Effector CD4-positive, alpha-beta T cell (primary cell): ENCODE measurements around the gene FUT9. TPM values are rescaled to one million over a fixed set of nuclear protein-coding genes. Genes with fewer than 3 reads are reported as not detected.

Source experiments
- DNase-seq: peaks from one replicate; pipeline ENCODE4 v3.0.0-alpha.2; 2020
- total RNA-seq: gene quantifications from one replicate; lab custom pipeline; 2026; lab: John Stamatoyannopoulos, UW

Gene FUT9
- not detected for total RNA-seq

GRCh38 chr6:96015518-96016333 is at the start of gene FUT9:
Gene FUT9 (plus strand): TSS chr6:96015974. CDS start chr6:96203156, 187,182 bp downstream.
- DNase-seq = no peak

DNA sequence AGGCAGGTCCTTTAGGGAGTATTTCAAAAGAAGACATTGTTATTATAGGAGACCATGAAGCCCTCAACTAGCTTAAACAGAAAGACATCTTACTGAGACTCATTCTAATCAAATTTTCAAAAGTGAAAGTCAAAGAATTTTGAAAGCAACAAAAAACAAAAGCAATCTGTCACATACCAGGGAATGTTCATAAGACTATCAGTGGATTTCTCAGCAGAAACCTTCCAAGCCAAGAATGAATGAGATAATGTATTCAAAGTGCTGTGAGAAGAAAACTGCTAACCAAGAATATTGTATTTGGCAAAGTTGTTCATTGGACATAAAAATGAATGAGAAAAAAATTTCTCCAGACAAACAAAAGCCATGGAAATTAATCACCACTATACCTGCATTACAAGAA is 48.2 kb upstream of the FUT9 start:
- no peak for DNase-seq

DNA sequence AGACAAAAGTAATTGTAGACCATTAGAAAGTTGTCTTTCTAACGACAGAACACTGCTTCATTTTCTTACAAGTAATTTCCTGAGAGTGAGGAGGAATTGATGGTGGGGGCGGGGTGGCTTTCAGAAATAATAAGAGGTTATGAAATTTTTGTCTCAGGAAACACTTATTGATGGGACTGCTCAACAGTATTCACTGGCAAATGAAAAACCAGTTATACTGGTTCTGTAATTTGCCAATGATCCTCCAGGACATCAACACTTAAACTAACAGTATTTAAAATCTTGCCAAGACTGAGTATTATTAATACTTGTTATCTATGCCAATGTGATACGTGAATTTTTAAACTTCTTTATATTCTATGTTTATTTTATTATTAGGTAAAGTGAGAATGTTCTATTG is 41.8 kb upstream of the FUT9 start:
- DNase-seq = no peak

- DNase-seq = no peak
Observed at GRCh38 chr6:95978230-95978629, 37.5 kb upstream of the FUT9 start.

- DNase-seq = no peak
Observed at GRCh38 chr6:95991906-95992305, 23.9 kb upstream of the FUT9 start.

DNA sequence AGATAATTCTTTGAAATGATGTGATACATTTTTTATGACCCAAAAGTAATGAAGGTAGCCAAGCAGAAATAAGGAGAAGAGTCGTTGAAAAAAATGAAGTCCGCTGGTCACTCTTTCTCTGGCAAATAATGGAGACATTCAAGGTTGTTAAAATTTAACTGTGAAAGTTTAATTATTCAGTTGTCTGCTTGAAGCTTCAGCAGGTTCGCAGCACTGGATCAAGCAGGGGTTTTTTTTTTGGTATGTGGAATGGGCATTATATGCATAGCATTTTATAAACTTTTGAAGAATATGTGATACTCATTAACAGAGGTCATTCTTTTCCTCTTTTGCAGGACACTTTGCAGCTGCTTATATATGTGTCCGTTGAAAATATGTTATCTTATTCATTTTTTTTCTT is 21.6 kb upstream of the FUT9 start:
- DNase-seq = no peak

DNA sequence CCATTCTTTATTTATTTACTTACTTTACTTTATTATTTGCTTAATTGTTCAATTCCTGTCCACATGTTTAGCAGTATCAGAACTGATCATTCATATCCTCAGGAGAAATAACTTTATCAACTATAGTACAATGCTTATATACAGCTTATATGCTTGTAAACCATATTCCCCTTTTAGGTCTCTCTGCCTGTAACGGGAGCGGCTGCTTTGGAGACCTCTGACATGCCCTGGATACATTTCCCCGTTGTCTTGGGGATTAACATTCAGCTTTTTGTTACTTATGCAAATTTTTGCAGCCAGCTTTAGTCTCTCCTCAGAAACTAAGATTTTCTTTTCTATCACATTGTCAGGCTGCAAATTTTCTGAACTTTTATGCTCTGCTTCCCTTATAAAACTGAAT is 17.6 kb upstream of the FUT9 start:
- DNase-seq = no peak

- no peak for DNase-seq
Observed at GRCh38 chr6:96001891-96002575, 13.7 kb upstream of the FUT9 start.

DNA sequence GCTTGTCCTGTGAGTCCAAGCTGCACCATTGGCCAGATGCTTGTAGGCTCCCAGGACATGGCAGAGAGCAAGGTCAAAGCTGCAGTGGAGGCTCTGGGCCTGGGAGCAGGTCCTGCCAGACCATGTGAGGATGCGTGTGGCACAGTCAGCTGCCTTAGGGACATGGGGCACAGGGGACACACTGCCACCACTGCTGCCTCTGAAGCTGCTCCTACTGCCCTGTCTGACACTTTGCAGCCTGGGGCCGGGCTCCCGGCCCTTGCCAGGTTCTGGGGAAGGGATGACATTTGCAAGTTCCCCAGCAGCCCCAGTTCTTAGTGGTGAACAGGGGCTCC is 13.2 kb upstream of the FUT9 start:
- no peak for DNase-seq

GRCh38 chr6:96002912-96003311 is 12.9 kb upstream of the FUT9 start:
- no peak for DNase-seq

GRCh38 chr6:96007663-96008062 is 8.1 kb upstream of the FUT9 start:
- no peak for DNase-seq

- DNase-seq = no peak
Observed at GRCh38 chr6:96013531-96013930, 2.2 kb upstream of the FUT9 start.

DNA sequence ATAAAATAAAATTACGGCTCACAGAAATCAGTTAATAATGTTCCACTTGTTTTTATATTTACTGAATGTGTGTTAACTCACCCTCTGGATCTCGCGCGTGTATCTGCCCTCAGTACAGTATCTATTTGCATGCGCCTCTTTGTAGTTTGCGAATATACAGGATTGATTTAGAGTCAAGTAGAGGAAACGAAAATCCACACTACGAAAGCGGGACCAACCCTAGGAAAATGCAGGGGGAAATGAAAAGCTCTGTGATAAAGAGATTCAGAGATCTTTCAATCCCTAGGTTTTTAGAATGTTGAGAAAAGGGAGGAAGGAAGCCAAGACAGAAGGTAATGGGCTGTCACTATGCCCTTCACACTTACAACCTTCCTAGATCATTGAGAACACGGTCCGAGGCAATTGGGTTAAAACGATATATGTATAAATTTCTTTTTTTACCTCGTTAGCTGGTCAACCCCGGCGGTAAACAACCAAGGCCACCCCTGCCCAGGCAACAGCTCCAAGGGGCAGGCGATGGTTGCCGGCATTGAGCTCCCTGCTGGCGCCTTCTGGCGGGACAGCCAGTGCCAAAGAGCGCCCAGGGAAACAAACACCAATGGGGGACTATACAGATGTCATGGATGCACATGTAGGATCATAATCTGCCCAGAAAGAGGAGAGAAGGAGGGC is 792 bp upstream of the FUT9 start:
- DNase-seq = no peak

DNA sequence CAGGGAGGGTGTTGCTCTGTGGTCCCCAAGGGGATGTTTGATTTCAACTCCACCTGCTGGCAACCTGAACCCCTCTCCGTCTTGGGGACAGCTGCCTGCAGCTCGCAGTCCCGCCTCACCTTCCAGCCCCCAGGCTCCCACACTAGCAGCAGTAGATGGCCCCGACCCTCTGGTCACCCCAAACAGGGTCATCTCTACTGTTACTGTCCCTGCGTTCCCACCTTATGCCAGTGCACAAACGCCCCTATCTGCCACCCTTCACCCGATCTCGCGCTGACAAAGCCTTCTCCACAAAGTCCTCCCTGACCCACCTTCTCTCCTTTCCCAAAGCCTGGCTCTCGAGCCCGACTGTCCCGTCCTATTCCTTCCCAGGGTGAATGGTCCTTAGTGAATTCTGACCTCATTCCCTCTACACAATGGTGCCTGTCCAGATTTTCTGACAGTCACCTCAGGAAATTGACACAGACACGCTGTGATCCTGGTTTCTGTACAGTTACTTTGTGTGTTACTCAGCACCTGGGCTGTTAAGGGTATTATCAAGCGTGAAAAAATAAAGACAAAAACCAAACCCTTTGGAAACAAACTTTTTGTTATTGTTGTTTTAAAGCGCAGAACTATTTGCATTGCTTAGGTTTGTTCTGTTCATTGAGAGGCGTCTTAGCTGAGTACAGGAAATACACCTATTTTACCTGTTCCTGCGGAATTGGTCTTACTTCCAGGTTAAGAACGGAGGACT is 728 bp downstream of the FUT9 start:
- DNase-seq = no peak

DNA sequence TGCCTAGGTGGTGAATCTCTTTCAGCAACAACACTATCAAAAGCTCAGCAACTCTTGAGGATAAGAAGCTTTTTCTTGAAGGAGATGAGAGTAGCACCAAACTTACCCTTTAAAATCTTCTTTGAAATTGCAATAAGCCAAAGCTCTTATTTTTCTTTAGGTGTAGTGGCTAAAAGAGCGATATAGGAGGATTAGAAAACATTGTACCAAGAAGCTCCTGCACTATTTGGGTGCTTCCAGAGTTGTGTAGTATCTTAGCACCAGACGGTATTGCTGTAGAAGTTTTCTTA is 1.2 kb downstream of the FUT9 start:
- no peak for DNase-seq

DNA sequence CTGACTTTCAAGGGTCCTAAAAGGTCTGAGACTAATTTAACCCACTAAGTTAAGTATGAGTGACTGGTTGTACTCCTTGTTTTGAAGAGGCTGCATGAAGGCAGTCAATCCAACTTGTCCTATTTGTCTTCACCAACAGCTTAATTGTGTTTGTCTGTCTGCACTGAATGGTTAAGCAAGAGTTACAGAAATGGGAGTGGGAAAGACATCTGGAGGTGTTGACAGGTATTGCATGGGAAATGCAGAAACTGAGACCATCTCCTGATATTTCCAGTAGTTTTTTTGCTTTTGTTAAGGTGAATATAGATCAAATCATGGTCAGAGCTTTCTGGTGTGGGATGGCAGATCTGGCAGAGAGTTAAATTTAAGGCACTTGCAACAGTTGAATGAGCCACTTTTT is 6.5 kb downstream of the FUT9 start:
- DNase-seq = no peak

DNA sequence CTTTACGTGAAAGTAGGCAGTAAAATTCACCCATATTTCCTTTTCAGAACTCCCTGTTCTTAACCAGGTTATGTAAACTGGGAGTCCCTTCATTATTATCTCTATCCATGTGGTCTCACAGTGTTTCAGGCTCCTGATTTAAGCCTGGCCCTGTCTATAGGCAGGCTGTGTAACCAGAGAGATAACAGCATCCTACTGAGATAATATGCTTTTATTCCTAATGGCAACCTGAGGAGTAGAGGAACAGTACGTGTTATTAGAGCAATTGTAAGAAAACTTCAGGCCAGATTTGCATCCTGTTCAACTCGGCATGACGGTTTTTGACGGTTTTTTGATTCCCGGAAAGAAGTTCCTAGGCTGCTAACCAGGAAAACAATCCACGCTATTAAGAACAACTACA is 16.9 kb downstream of the FUT9 start:
- DNase-seq = no peak

DNA sequence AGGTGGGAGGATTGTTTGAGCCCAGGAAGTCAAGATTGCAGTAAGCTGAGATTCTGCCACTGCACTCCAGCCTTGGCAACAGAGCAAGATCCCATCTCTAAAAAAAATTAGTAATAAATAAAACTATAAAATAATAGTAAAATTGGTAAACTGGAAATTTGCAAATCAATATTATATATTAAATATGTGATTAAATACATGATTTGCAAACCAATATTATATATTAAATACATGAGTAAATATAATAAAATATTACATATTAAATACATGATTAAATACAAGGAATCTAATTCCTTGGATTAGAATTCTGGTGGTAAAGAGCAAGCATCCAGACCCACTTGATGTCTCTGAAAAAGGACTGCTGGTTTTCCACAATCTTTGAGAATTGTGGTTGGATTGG is 35.8 kb downstream of the FUT9 start:
- no peak for DNase-seq

DNA sequence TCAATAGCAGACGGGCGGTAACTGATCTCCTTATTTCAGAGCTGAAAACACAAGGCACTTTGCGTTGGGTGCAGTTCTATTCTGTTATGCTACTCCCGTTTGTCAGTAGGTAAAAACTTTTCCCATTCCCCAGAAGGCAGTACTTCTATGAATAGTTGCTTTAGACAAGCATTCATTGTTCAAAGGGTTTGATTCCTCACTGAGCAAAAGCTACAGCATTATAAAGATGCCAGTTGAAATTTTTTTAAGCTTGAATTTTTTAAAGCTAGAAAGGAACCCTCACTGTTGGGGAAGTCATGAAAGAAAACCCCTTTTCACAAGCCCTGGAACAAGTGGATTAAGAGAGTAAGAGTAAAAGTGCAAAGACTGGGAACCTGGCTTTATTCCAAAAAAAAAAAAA is 42.3 kb downstream of the FUT9 start:
- DNase-seq = no peak

GRCh38 chr6:96059586-96059985 is 43.8 kb downstream of the FUT9 start:
- no peak for DNase-seq

GRCh38 chr6:96060249-96060648 is 44.5 kb downstream of the FUT9 start:
- no peak for DNase-seq

- no peak for DNase-seq
Observed at GRCh38 chr6:96065213-96065612, 49.4 kb downstream of the FUT9 start.

DNA sequence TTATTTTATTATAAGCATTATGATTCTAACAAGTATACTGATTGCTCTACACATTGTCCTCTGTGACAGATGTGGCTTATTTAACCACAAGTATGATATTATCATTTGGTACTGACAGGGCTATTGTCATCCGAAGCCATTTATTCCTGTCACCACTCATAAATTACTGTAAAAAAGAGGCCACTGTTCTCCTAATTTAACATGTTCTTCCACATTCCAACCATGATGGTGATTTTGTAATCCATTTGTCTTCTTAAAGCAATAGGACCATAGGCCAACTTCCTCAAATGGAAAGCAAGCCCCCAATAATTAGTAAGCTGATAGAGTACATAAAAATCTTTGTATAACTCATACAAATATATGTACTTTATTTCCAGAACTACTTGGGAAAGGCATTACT is 50.6 kb downstream of the FUT9 start:
- DNase-seq = no peak

GRCh38 chr6:96073555-96073954 is 57.8 kb downstream of the FUT9 start:
- no peak for DNase-seq
